ENCODE measurements around the gene LFNG. TPM values are rescaled to one million over a fixed set of nuclear protein-coding genes. Genes with fewer than 3 reads are reported as not detected.

LFNG gene
- polyA plus RNA-seq, 12 donors = 11.6 to 27.9 (median 18.4) TPM; not detected in 1

GRCh38 chr7:2481195-2481594 is 38.4 kb upstream of the LFNG start:
- DNase-seq = no peak

- DNase-seq = no peak
Measured at GRCh38 chr7:2482725-2483451, 36.7 kb upstream of the LFNG start.

- peak; percentile 59 for DNase-seq
Measured at GRCh38 chr7:2483494-2483893, 36.1 kb upstream of the LFNG start.

DNA sequence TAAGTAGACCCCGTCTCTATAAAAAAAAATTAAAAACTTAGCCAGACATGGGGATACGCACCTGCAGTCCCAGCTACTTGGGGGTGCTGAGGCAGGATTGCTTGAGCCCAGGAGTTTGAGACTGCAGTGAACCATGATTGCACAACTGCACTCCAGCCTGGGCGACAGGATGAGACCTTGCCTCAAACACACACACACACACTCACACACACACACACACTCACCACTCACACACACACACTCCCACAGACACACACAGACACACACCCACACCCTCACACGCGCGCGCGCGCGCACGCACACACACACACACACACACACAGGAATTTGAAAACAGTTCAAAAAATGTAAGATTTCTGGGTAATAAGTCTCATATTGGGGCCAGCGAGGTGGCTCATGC is 34.7 kb upstream of the LFNG start:
- DNase-seq = no peak

DNA sequence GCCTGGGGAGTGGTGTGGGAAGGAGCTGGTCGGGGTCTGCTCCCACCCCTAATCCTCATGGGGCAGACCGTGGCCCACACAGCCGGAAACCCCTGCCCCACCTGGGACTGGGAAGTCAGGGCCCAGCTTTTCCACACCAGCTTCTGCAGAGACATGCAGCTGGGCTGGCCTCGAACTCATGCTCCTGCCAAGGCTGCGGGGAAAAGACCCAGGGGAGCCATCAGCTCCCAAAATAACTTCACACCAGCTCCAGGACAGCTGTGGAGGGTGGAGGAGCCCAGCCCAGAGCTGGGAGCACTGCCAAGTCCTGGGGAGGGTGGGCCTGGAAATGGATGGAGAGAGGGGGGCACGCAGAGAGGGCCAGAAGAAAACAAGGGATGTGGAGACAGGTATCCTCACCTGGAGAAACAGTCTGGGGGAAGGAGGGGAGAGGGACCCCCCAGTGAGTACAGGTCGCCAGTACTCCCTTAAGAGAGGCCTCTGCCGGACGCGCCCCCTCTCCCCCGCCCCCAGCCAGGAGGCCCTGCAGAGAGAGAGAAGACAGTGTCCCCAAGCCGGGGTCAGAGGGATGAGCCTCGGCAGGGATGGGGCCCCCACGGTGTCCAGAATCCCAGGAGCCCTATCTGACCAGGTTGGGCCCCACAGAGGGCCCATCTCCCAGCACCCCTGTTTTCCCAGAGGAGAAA is 31.8 kb upstream of the LFNG start:
- peak; percentile 90 for DNase-seq

GRCh38 chr7:2488272-2488645 is 31.3 kb upstream of the LFNG start:
- no peak for DNase-seq

GRCh38 chr7:2488681-2489080 is 30.9 kb upstream of the LFNG start:
- no peak for DNase-seq

GRCh38 chr7:2490181-2490651 is 29.4 kb upstream of the LFNG start:
- DNase-seq = no peak

DNA sequence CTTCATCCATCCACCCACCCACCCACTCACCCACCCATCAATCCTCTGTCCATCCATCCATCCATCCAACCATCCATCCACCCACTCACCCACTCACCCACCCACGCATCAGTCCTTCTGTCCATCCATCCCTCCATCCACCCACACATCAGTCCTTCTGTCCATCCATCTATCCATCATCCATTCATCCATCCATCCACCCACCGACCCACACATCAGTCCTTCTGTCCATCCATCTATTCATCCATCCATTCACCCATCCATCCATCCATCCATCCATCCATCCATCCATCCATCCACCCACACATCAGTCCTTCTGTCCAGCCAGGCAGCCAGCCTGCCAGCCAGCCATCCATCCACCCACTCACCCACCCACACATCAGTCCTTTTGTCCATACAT is 27.5 kb upstream of the LFNG start:
- no peak for DNase-seq

- DNase-seq = no peak
Measured at GRCh38 chr7:2493205-2494164, 26.1 kb upstream of the LFNG start.

GRCh38 chr7:2494191-2495130 is 25.1 kb upstream of the LFNG start:
- no peak for DNase-seq

DNA sequence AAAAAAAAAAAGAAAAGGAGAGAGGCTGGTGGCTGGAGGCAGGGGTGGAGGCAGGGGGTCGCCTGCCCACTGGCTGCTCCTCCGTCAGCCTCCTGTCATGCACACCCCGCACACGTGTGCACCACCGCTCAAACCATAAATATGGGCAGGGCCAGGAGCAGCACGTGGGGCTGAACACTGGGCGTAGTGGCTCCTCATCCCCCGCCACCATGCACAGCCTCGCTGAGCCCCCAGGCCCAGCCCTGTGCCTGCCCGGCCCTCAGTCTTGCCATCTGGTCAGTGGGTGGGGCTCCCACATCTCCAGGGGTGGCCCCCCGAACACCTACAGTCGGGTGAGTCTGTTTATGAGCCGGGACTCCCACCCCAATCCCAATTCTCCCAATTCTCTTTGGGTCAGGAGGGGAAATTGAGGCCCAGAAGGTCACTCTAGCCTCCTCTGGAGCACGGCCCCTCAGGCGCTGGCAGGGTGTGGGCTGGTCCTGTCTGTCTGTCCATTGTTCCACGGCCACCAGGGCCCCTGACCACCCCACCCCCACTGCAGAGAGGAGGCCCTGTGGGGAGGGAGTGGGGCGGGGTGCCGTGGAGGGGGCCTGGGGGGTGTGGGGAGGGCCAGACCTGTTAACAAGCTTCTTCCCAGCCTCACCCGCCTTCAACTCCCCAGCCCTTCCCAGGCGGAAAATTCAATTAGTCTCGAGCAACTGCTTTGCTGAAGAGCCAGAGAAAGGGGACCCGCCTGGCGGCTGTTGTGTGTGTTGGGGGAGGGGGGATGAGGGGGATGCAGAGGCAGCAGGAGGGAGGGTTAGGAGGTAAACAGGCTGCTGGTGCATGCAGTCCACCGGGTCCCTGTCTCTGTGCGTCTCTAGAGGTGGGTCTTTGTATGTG is 23.9 kb upstream of the LFNG start:
- no peak for DNase-seq

GRCh38 chr7:2496375-2496774 is 23.2 kb upstream of the LFNG start:
- DNase-seq = no peak

DNA sequence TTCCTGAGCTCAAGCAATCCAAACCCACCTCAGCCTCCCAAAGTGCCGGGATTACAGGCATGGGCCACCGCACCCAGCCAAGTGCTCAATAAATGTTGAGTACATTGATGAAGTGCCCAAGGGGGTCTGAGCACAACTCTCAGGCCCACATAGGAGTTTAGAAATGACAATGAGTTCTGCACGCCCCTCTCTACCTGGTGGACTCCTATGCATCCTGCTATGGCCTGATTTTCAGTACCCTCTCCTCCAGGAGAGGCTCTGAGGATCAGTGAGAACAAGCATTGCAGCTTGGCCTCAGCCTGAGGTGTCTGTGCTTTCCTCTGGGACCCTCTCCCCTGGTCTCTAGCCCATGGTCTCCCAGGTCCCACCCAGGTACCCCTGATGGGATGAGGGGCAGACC is 22.5 kb upstream of the LFNG start:
- no peak for DNase-seq

GRCh38 chr7:2497500-2498336 is 21.9 kb upstream of the LFNG start:
- no peak for DNase-seq

DNA sequence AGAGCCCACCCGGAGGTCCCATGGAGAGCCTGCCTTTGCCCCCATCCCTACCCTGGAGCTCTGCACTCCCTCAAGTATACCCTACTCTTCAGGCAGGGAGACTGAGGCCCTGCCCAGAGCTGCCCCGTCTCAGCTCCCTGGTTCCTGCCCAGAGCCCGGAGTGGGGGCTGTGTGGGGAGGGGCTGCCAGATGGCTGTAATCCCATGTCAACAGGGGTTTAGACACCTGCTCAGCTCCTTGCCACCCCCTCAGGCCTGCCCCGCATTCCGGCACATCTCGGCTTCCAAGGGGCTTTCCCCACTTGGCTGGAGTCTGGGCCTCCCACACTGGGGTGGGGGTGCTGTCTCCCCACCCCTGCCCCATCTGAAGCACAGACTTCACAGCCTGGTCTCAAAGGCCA is 20.9 kb upstream of the LFNG start:
- no peak for DNase-seq

- DNase-seq = no peak
Measured at GRCh38 chr7:2499181-2499580, 20.4 kb upstream of the LFNG start.

DNA sequence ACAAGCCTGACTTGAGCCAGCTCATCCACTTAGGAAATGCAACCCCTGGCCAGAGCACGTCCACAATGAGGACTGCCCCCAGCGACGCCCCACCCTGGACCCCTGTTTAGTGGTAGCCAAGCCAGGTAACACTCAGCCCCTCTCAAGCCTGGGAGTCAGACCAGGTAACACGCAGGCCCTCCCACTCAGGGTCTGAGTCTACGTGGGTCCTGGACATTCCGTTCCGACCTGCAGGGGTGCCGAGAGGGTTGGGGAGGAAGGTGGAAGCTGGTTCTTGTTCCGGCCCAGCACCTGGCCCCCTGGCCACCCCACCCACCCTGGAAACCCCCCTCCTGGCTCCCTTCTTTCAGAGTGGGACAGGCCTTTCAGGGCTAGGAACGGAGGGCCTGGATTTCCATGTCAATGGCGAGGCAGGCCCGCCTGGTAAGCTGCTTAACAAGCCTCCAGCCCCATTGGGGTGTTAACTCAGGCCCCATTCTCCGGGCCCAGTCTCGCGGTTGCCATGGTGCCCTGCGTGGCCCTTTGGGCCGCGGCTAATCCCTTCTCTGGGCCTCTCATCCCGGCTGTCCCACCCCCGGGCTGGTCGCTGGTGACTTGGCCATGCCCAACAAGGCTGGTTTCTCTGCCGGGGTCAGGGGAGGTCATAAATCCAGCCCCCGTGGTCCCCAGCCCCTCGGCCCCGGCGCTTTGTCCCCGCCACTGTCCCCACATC is 19.7 kb upstream of the LFNG start:
- no peak for DNase-seq

GRCh38 chr7:2500701-2501100 is 18.9 kb upstream of the LFNG start:
- DNase-seq = no peak

Data from muscle of arm (tissue), 12 donors.